Measurements from ENCODE around the gene LIPF. TPM values are rescaled to one million over a fixed set of nuclear protein-coding genes. Genes with fewer than 3 reads are reported as not detected.

The LIPF gene
- total RNA-seq, 1 donor from 2014 or later = not detected

DNA sequence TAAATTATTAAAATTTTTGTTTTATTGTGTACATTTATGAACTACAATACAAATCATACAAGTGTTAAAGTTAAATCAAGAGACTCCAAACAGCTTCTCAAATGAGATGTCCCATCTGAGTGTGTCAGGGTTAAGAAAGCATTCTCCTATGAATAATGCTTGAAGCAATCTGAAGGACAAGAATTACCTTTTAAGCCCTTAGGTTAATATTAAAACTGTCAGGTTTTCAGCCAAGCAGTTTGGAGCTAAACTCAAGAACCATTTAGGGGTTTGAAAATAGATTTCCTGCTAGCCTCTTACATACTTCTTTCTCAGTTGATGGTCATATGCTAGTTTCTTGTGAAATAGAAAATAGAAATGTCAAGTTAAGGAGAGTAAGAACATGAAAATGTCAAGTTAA is 39.4 kb upstream of the LIPF start:
- Histone ChIP-seq H4K20me1 (ENCODE audit: low read depth) (no peaks in the 10 kb centered on the region), H3K4me3 (no peak overlapping the region), H2AFZ (replicated peaks) (no peak overlapping the region), H3K9ac (no peak overlapping the region), H3K79me2 (ENCODE audit: low read depth) (no peaks in the 10 kb centered on the region), H3K36me3 (no peaks in the 10 kb centered on the region), H3K27ac (no peak overlapping the region), H3K4me2 (no peak overlapping the region), H3K27me3 (no peaks in the 10 kb centered on the region), H3K4me1 (no peaks in the 10 kb centered on the region), H3K9me3 (ENCODE audit: low read depth) (no peaks in the 10 kb centered on the region), H3F3A (ENCODE audit: low read depth) (peaks cover 3% of the 10 kb centered on the region)
- no peak overlapping the region for H3K4me3 Mint-ChIP-seq
- TF ChIP-seq EZH2phosphoT487 (IDR thresholded peaks at IDR 0.05) (no peak), EZH2 (IDR thresholded peaks at IDR 0.05) (no peak)
- TF ChIP-seq, protein P1, sequence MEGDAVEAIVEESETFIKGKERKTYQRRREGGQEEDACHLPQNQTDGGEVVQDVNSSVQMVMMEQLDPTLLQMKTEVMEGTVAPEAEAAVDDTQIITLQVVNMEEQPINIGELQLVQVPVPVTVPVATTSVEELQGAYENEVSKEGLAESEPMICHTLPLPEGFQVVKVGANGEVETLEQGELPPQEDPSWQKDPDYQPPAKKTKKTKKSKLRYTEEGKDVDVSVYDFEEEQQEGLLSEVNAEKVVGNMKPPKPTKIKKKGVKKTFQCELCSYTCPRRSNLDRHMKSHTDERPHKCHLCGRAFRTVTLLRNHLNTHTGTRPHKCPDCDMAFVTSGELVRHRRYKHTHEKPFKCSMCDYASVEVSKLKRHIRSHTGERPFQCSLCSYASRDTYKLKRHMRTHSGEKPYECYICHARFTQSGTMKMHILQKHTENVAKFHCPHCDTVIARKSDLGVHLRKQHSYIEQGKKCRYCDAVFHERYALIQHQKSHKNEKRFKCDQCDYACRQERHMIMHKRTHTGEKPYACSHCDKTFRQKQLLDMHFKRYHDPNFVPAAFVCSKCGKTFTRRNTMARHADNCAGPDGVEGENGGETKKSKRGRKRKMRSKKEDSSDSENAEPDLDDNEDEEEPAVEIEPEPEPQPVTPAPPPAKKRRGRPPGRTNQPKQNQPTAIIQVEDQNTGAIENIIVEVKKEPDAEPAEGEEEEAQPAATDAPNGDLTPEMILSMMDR (IDR thresholded peaks at IDR 0.05) = no peak
- no peaks in the 10 kb centered on the region for H3K27me3 Mint-ChIP-seq (ENCODE audit: insufficient read depth, low read depth)
- H3K9me3 Mint-ChIP-seq = peaks cover 2% of the 10 kb centered on the region
- no peak for DNase-seq (ENCODE audit: low spot score)
- H3K27ac Mint-ChIP-seq = no peak overlapping the region
- H3K4me1 Mint-ChIP-seq = no peaks in the 10 kb centered on the region
- no peaks in the 10 kb centered on the region for H3K36me3 Mint-ChIP-seq

GRCh38 chr10:88640186-88640585 is 24.1 kb upstream of the LIPF start:
- no peak for DNase-seq (ENCODE audit: low spot score)
- Histone ChIP-seq H3K9ac (no peak overlapping the region), H3K36me3 (no peaks in the 10 kb centered on the region), H3F3A (ENCODE audit: low read depth) (no peaks in the 10 kb centered on the region), H3K4me2 (no peak overlapping the region), H3K27ac (no peak overlapping the region), H3K9me3 (ENCODE audit: low read depth) (peaks cover 4% of the 10 kb centered on the region), H3K79me2 (ENCODE audit: low read depth) (no peaks in the 10 kb centered on the region), H3K27me3 (no peaks in the 10 kb centered on the region), H2AFZ (replicated peaks) (no peak overlapping the region), H3K4me1 (no peaks in the 10 kb centered on the region), H4K20me1 (ENCODE audit: low read depth) (no peaks in the 10 kb centered on the region), H3K4me3 (no peak overlapping the region)
- Mint-ChIP-seq H3K27ac (no peak overlapping the region), H3K36me3 (no peaks in the 10 kb centered on the region), H3K4me1 (no peaks in the 10 kb centered on the region), H3K27me3 (ENCODE audit: insufficient read depth, low read depth) (no peaks in the 10 kb centered on the region), H3K9me3 (peaks cover 10% of the 10 kb centered on the region), H3K4me3 (no peak overlapping the region)
- TF ChIP-seq, protein P1 (IDR thresholded peaks at IDR 0.05) = no peak
- no peak for TF ChIP-seq EZH2phosphoT487 (IDR thresholded peaks at IDR 0.05)
- no peak for TF ChIP-seq EZH2 (IDR thresholded peaks at IDR 0.05)

DNA sequence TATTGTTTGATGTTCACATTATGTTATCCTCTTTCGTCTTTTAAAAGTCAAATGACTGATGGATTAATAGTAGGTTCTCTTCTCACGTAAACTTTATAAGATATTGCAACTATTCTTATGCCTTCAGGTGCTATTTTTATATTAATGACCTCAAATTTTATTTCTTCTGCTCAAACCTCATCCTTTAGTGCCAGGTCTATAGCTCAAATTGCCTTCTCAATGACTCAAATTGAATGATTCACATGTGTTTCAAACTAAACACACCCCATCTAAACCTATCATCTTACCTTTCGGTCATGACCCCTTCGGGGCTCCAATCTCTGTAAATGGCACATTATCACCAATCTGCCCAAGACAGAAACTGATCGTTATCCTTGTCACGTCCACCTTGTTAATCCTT is 22.0 kb upstream of the LIPF start:
- Histone ChIP-seq H3K4me2 (no peak overlapping the region), H3K27me3 (no peaks in the 10 kb centered on the region), H3K27ac (no peak overlapping the region), H3K4me1 (no peaks in the 10 kb centered on the region), H3K79me2 (ENCODE audit: low read depth) (no peaks in the 10 kb centered on the region), H3K9ac (no peak overlapping the region), H2AFZ (replicated peaks) (no peak overlapping the region), H3K36me3 (no peaks in the 10 kb centered on the region), H3F3A (ENCODE audit: low read depth) (no peaks in the 10 kb centered on the region), H3K4me3 (no peak overlapping the region), H4K20me1 (ENCODE audit: low read depth) (no peaks in the 10 kb centered on the region), H3K9me3 (ENCODE audit: low read depth) (peaks cover 4% of the 10 kb centered on the region)
- Mint-ChIP-seq H3K4me3 (no peak overlapping the region), H3K27ac (no peak overlapping the region), H3K4me1 (no peaks in the 10 kb centered on the region), H3K36me3 (no peaks in the 10 kb centered on the region), H3K27me3 (ENCODE audit: insufficient read depth, low read depth) (no peaks in the 10 kb centered on the region), H3K9me3 (peaks cover 10% of the 10 kb centered on the region)
- TF ChIP-seq EZH2 (IDR thresholded peaks at IDR 0.05) (no peak), EZH2phosphoT487 (IDR thresholded peaks at IDR 0.05) (no peak)
- TF ChIP-seq, protein P1 (IDR thresholded peaks at IDR 0.05) = no peak
- no peak for DNase-seq (ENCODE audit: low spot score)
